ENCODE results near the gene PYGL.

PYGL gene

DNA sequence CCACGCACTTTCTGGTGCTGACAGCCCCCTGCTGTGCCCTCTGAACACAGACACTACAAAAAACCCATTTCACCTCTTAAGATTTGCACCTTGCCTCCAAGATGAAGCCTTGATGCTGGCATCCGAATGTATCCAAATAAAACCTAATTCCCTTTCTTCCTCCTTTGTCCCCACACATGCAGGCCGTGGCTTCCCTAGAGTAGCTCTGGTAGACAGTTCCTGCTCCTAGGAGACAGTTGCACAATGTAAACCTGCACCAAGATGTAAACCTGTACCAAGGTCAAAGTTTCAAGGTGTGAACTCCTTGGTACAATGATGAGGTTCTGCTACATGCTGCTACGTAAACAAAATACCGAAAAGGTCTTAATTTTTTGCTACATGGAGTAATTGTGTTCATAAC, 73.1 kb downstream of the PYGL start:
- DNase-seq = no peak

DNA sequence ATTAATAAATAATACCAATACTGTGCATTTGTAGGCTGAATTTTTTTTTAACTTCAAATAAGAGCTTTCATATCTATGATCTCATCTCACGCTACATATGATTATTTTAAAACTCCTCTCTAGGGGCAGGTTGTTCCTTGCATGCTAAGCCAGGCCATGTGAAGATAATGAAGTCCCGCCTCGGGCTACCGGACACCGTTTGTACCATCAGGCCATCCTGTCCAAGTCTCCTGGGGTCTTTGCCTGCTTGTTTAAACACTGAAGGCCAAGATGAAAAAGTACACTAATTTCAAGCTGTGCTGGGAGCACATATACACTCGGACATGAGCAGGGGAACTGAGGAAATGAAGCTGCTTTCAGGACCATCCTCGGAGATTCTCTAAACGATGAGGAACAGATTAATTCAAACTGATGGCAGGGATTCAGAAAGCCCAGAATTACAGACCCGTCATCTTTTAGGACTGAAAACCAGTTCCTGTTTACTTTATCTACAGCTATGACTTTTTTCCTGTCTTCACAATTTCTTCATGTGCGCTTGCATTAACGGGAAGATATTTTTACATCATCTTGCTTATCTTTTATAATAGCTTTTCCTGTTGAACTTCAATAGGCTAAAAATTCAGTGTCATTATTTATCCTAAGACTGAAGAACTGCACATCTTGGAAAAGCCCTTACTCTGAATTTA, 78.7 kb downstream of the PYGL start:
- DNase-seq = no peak

DNA sequence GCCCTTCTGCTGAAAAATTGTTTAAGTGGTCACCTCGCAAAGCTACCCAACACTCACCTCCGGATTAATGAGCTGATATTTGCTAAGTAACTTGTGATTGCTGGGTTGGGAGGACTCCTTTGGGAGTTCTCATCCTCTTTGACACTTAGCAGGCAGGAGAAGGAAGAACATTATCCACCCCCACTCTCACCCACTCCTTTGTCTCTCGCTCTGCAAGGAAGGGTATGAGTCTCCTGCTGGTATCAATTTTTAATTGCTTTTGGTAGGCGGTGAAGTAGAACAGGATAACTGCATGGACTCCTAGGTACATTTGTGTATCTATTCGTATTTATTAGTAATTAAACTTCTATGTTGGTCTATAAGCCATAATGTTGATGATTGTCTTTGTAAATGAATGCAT, 79.3 kb downstream of the PYGL start:
- DNase-seq = no peak

DNA sequence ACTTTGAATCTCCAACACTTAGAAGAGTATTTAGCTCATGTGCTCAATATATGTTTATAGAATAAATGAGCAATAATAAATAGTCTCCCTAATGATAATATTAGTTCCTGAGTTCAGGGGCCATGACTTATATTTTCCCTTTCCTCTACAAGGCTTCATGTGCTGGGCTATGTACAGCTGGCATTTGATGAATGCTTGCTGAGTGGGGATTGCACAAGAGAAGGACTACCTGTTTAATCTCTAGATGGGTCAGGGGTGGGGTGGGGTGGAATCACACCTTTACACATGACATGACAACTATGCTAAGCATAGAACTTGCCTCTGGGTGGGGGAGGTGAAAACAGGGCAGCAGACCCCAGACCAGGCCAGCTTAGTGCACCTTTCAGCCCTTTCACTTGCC, 80.0 kb downstream of the PYGL start:
- no peak for DNase-seq

DNA sequence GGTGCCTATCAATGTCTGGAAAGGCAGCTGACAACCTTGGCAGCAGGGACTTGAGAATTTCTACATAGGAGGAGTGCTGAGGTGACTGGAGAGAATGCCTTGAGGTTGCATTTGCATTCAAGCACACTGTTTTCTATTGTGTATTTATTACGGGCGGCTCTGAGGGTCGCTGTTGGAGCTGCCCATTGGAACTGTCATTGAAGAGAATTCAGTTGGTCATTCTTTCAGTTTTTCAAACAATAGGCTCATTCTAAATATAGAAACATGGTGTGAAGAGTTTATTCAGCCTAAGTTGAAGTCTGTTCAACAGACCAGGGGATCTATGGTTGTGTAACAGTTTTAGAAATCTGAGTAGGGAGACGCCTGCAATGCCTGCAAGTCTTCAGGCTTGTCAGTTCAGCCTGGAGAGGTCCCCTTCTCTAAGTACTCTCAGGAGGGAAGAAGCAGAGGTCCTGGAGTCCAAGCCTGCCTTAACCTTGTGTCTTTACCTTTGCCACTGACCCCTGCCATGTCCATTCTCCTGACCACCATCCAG, 82.2 kb downstream of the PYGL start:
- no peak for DNase-seq

DNA sequence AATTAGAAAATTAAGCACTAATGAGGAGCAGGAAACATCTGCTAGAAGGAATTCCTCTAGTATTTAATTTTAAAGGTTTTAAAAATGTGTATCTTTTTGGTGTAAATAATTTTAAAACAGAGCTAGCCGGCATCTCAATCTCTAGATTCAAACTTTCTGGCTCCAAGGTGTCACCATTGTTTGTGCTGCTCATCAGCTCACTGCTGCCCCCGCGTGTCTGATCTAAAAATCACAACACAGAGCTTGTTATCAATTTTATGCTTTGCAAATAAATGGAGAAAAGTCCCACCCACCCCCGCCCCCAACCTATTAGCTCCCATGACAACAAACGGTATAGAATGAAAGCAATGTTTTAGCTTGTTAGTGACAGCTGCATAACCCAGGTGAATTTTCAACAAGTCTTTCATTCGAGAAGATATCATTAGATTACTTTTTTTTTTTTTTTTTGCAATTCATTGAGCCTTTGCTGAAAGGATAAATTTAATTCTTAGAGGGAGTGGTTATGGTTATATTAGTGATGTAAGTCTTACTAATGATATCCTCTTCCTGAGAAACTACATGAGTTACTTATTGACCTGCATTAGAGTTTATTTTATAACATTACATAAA, 83.7 kb downstream of the PYGL start:
- DNase-seq = peak; percentile 95

DNA sequence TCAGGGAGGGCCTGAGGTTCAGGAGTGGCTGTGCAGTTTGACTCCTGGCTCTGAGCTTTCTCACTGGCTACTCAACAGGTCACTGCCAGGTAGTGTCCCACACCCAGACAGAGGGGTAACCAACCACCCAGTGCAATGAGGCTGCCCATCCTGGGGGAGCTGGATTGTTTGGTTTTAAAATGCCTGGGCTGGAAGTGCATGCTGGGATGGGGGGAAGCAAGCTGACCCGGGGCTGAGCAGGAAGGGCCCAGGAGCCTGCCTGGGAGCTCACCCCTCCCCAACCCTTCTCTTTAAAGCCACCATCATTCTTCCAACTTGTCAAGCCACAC, 85.0 kb downstream of the PYGL start:
- DNase-seq = no peak

DNA sequence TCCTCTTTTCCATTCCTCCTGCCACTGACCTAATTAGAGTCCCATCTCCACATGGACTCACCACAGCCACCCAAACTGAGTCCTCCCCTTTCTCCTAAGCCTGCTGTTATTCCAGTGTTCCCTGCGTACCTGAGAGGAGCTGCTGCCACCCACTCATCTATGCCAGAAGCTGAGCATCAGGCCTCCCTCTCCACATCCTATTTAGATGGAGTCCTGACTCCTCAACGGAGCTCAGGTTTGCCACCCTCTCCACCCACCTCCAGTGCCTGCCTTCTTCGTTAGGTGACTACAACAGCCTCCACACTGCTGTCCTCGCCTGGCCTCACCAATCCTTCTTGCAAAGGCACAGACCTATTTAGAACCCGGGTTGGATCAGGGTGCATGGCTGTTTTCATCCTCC, 87.6 kb downstream of the PYGL start:
- DNase-seq = no peak

DNA sequence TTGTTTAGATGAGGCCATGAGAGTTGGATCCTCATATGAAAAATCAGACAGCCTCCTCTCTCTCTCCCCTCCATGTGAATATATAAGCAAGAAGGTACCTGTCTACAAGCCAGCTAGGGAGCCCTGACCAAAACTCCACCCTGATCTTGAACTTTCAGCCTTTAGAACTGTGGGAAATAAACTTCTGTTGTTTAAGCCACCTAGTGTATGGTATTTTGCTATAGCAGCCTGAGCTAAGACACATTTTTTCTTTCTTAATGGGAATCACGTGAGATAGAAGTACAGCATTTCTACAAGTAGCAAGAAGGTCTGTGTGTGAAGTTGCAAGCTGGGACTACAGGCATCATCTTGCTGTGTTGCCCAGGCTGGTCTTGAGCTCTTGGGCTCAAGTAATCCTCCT, 88.7 kb downstream of the PYGL start:
- DNase-seq = no peak

Data from CD4-positive, alpha-beta T cell treated with Interleukin-6 for 4 hours (primary cell).